ENCODE measurements around the gene PSMG1. TPM values are rescaled to one million over a fixed set of nuclear protein-coding genes. Genes with fewer than 3 reads are reported as not detected.
"Not testable (repeated sequence)": the region's sequence is repeated elsewhere in the genome, so short reads cannot be mapped to it uniquely, and the experiment has no call there.

The PSMG1 gene
- total RNA-seq, 1 donor: 5.8 TPM

DNA sequence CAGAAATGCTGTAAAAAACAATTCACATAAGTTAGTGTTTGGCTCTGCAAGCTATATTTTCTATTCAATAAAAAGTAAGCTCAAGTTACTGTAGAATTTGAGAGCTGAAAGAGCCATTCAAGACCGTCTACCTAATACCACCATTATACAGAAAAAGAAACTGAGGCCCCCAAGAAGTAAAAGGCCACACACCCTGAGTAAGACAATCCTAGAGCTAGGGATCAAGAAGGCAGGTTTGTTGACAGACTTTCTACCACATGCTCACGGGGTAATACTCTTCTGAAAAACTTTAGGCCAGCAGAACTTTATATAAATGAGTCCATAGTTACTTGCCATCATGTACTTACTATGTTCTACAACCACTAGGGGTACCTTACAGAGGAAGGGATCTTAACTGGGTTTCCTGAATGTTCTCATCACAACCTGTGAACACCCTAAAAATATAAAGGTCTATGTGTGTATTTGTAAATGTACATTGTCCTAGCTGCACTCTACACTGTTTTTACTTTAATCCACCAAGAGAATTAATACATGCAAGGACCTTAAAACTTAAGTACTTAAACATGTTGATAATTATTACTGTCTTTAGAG, 2.7 kb downstream of the PSMG1 start:
- Histone ChIP-seq H3K4me3 (ENCODE audit: low read length) (no peak overlapping the region), H3K9me3 (ENCODE audit: low read depth, low read length) (no peaks in the 10 kb centered on the region), H3K4me1 (ENCODE audit: insufficient read depth, low read length) (peaks cover 17% of the 10 kb centered on the region), H3K27me3 (ENCODE audit: insufficient read depth, low read length) (no peaks in the 10 kb centered on the region)

DNA sequence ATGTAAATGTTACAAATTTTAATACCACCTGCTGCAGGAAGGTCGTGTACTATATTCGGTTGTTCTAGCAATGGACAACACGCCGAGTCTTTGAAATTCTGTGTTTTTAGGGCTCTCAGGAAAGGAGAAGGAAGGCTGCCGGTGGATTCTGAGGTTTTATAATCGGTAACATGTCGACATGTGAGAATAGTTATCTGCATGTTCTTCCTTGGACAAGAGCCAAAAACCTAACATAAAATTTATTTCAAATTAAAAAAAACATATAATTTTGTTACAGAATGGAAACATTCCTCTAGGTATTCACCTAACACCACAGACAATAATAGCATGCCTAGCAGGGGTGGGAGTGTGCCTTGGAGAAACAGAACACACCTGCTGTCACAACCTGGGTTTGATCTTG, 4.8 kb downstream of the PSMG1 start:
- no peaks in the 10 kb centered on the region for H3K27me3 ChIP-seq (ENCODE audit: insufficient read depth, low read length)
- H3K4me1 ChIP-seq (ENCODE audit: insufficient read depth, low read length): peaks cover 12% of the 10 kb centered on the region
- H3K4me3 ChIP-seq (ENCODE audit: low read length): no peak overlapping the region
- no peaks in the 10 kb centered on the region for H3K9me3 ChIP-seq (ENCODE audit: low read depth, low read length)

DNA sequence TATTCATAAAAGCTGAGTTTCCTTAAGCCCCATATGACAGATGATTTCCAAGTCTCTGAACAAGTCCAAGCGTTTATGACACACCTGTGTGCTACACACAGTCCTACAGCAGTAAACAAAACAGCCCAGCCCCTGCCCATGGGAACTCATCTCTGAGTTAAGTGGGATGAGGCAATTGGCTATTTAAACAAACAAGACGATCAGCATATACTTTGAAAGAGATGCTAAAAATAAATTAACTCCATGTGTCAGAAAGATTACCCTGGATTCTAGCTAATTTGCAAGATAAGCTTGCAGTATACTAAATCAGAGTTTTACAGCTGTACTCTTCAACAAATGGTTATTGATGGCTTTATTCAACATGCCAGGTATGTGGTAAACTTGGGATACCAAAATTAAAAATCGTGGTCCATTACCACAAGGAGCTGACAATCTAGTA, 7.0 kb downstream of the PSMG1 start:
- no peaks in the 10 kb centered on the region for H3K4me1 ChIP-seq (ENCODE audit: insufficient read depth, low read length)
- H3K4me3 ChIP-seq (ENCODE audit: low read length): no peak overlapping the region
- no peaks in the 10 kb centered on the region for H3K9me3 ChIP-seq (ENCODE audit: low read depth, low read length)
- no peaks in the 10 kb centered on the region for H3K27me3 ChIP-seq (ENCODE audit: insufficient read depth, low read length)

DNA sequence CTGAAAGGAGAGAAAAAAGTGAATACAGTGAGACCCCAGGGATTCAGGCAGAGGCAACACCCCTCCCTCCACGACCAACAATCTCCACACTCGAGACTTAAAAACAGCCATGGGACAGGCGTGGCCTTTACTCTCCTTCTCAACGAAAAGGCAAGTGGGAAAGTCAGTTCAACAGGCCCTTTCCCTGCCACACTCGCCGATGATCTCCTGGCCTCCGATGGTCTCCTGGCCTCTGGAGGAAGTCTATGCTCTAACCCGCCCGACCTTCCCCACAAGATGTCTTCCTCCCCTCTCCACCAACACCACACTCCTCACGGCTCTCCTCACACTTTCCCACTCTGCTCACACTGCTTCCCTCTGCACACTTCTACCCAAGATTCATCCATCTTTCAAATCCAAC, 7.6 kb downstream of the PSMG1 start:
- H3K9me3 ChIP-seq (ENCODE audit: low read depth, low read length): no peaks in the 10 kb centered on the region
- no peaks in the 10 kb centered on the region for H3K4me1 ChIP-seq (ENCODE audit: insufficient read depth, low read length)
- H3K27me3 ChIP-seq (ENCODE audit: insufficient read depth, low read length): no peaks in the 10 kb centered on the region
- H3K4me3 ChIP-seq (ENCODE audit: low read length): no peak overlapping the region

DNA sequence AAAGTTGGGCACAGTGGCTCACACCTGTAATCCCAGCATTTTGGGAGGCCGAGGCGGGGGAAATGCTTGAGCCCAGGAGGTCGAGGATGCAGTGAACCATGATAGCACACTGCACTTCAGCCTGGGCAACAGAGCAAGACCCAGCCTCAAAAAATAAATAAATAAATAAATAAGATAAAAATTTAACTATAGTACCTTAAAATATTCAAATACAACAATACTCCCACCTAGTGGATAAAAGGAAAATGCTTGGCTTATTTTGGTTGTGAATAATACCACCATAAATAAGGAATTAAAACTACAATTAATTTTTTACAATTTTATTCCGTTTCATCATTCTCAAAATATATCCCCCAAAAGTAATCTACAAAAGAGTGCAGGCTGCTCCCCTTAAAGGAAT, 8.1 kb downstream of the PSMG1 start:
- H3K4me1 ChIP-seq (ENCODE audit: insufficient read depth, low read length): no peaks in the 10 kb centered on the region
- no peak overlapping the region for H3K4me3 ChIP-seq (ENCODE audit: low read length)
- H3K27me3 ChIP-seq (ENCODE audit: insufficient read depth, low read length): no peaks in the 10 kb centered on the region
- H3K9me3 ChIP-seq (ENCODE audit: low read depth, low read length): no peaks in the 10 kb centered on the region

DNA sequence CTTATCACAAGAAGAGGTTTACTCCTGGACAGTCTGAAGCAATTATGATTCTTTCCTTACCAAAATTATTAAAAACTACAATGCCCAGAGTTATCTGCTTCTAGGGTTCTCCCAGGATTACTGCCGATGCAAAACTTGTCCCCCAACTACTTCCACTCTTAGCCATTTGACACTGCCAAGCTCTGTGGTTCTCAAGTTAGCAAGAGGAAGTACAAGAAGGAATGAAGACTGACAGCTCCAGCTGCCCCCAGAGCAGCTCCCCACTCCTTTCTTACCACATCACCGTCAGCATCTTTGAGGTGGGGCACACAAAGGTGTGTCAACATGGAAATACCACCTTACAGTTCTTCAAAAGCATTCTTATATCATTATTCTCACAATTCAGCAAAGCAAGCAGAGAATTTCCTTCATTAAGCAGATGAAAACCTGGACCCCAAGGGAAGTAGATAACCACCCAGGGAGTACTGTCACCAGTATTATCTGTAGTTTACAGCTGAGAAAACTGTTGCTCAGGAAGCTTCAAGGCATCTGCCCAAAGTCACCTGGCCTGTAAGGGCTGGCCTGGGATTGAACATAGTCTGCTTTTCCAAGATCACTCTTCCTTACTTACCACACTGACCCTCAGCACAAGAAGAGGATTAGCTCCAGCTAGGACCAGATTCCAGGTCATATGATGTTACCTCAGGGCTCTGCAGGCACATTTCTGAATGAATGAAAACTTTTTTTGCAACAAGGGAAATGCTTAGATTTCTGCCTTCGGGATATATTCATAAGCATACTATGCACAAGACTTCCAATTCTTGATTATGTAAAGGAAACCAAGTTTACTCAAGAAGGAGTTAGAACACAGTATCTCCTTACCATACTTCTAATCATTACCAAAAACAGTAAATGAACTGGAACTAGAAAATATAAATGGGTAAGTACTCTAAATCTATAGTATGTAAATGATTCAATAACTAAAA, 9.3 kb downstream of the PSMG1 start:
- Histone ChIP-seq H3K27me3 (ENCODE audit: insufficient read depth, low read length) (no peaks in the 10 kb centered on the region), H3K9me3 (ENCODE audit: low read depth, low read length) (no peaks in the 10 kb centered on the region), H3K4me1 (ENCODE audit: insufficient read depth, low read length) (no peaks in the 10 kb centered on the region), H3K4me3 (ENCODE audit: low read length) (no peak overlapping the region)

DNA sequence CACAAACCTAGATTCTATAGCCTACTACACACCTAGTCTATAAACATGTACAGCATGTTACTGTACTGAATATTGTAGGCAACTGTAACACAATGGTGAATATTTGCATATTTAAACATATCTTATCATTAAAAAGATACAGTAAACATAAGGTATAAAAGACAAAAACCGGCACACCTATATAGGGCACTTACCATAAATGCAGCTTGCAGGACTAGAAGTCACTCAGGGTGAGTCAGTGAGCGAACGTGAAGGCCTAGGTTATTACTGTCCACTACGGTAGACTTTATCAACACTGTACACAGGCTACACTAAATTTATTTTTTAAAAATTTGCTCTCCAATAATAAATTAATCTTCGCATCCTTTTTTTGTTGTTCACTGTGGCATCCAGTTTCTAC, 13.3 kb downstream of the PSMG1 start:
- Histone ChIP-seq H3K9me3 (ENCODE audit: low read depth, low read length) (no peaks in the 10 kb centered on the region), H3K27me3 (ENCODE audit: insufficient read depth, low read length) (peaks cover under 1% of the 10 kb centered on the region), H3K4me1 (ENCODE audit: insufficient read depth, low read length) (no peaks in the 10 kb centered on the region), H3K4me3 (ENCODE audit: low read length) (no peak overlapping the region)

DNA sequence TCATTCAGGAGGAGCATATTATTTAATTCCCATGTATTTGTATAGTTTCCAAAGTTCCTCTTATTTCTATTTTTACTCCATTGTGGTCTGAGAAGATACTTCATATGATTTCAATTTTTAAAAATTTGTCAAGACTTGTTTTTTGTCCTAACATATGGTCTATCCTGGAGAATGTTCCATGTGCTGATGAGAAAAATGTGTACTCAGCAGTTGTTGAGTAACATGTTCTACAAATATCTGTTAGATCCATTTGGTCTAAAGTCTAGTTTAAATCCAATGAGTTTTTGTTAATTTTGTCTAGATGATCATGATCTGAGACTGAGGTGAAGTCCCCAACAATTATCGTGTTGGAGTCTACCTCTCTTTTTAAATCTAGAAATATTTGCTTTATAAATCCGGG, 14.5 kb downstream of the PSMG1 start:
- H3K4me3 ChIP-seq (ENCODE audit: low read length): no peak overlapping the region
- H3K4me1 ChIP-seq (ENCODE audit: insufficient read depth, low read length): no peaks in the 10 kb centered on the region
- H3K9me3 ChIP-seq (ENCODE audit: low read depth, low read length): no peaks in the 10 kb centered on the region
- peaks cover 2% of the 10 kb centered on the region for H3K27me3 ChIP-seq (ENCODE audit: insufficient read depth, low read length)

DNA sequence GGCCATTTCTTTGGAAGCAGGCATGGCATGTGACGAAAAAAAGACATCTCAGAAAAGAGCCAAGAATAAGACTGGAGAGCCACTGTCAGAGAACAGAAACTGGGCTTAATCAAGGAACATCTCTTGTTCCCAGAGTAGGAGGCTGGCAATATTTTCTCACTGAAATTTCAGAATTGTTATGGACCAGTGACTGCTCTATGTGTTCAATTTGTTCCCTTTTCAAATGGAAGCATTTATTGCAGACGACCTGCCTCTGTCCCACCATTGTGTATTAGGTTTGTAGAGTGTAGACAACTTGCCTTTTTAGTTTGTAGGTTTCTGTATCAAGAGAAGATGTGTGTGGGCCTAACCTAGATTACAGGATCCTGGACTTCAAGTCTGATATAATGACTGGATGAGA, 18.7 kb downstream of the PSMG1 start:
- H3K27me3 ChIP-seq (ENCODE audit: insufficient read depth, low read length): peaks cover 2% of the 10 kb centered on the region
- no peaks in the 10 kb centered on the region for H3K9me3 ChIP-seq (ENCODE audit: low read depth, low read length)
- H3K4me3 ChIP-seq (ENCODE audit: low read length): no peak overlapping the region
- H3K4me1 ChIP-seq (ENCODE audit: insufficient read depth, low read length): no peaks in the 10 kb centered on the region

DNA sequence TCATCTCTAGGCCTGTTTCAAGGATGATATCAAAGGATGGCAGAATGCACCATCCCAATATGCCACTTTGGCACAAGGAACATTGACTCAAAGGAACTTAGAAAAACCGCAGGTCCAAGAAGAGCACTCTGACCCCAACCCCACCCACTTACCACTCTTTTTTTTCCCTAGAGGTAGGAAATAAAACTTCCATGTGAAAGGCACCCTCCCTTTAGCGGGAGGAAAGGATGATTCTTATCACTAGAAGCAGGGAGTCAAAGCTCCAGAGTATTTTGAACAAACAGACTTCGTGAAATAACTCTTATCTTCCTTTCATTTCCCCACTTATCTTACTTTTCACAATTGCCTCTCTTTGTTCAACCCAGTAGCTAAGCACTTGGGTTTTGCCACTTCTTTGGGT, 22.2 kb downstream of the PSMG1 start:
- peaks cover 2% of the 10 kb centered on the region for H3K27me3 ChIP-seq (ENCODE audit: insufficient read depth, low read length)
- H3K4me3 ChIP-seq (ENCODE audit: low read length): no peak overlapping the region
- H3K9me3 ChIP-seq (ENCODE audit: low read depth, low read length): no peaks in the 10 kb centered on the region
- no peaks in the 10 kb centered on the region for H3K4me1 ChIP-seq (ENCODE audit: insufficient read depth, low read length)

DNA sequence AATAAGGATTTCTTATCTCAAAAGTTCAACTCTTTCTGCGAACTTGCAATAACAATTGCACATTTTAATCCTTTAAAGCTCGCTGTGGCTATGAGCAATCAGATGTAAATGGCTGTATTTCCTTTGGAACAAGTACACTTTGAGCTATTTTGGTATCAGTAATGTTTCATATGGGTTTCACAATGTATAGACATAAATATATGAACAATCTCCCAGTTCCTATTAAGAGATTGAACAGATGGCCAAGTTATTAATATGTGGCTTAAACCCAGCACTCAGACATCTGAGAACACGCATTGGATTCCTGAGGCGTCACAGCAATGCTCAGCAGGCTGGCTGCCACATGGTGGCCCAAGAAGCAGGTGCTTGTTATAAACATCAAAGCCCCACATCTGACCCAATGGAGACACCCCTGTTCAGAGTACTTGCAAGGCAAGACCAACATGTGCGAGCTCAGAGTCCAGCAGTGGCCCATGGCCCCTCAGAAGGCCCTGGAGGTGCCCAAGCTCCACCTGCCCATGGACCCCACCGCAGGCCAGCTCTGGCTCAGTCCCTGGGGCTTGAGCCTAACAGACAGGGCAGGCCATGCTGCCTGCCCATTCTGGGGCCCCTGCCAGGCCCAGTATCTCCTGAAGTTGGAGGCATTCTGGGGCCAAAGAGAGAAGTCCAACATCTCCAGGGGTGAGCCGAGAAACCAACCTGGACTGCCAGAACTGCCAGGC, 23.7 kb downstream of the PSMG1 start:
- Histone ChIP-seq H3K27me3 (ENCODE audit: insufficient read depth, low read length) (no peaks in the 10 kb centered on the region), H3K4me3 (ENCODE audit: low read length) (no peak overlapping the region), H3K9me3 (ENCODE audit: low read depth, low read length) (no peaks in the 10 kb centered on the region), H3K4me1 (ENCODE audit: insufficient read depth, low read length) (no peaks in the 10 kb centered on the region)

DNA sequence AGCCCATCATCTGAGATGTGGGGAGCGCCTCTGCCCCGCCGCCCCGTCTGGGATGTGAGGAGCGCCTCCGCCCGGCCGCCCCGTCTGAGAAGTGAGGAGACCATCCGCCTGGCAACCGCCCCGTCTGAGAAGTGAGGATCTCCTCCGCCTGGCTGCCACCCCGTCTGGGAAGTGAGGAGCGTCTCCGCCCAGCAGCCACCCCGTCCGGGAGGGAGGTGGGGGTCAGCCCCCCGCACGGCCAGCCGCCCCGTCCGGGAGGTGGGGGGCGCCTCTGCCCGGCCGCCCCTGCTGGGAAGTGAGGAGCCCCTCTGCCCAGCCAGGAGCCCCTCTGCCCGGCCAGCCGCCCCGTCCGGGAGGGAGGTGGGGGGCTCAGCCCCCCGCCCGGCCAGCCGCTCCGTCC, 26.0 kb downstream of the PSMG1 start:
- H3K9me3 ChIP-seq (ENCODE audit: low read depth, low read length); H3K4me3 ChIP-seq (ENCODE audit: low read length); H3K4me1 ChIP-seq (ENCODE audit: insufficient read depth, low read length); H3K27me3 ChIP-seq (ENCODE audit: insufficient read depth, low read length): not testable (repeated sequence)

DNA sequence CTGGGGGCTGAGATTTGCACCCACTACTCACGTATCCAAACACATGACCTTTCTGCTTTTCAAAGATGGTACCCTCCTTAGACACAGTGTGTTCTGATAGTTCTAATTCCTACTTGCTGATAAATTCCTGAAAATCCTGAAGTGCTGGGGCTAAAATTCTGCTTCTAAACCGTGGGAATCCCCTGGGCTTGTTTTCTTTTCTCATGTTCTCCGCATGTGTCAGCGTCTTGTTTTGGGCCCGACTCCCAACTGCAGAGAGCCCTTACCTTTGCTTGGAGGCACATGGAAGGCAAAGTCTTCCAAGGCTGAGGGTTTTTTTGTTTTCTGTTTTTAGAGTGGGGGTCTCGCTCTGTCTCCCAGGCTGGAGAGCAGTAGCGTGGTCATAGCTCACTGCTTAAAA, 27.2 kb downstream of the PSMG1 start:
- H3K4me3 ChIP-seq (ENCODE audit: low read length): no peak overlapping the region
- H3K9me3 ChIP-seq (ENCODE audit: low read depth, low read length): no peaks in the 10 kb centered on the region
- H3K4me1 ChIP-seq (ENCODE audit: insufficient read depth, low read length): no peaks in the 10 kb centered on the region
- H3K27me3 ChIP-seq (ENCODE audit: insufficient read depth, low read length): no peaks in the 10 kb centered on the region

DNA sequence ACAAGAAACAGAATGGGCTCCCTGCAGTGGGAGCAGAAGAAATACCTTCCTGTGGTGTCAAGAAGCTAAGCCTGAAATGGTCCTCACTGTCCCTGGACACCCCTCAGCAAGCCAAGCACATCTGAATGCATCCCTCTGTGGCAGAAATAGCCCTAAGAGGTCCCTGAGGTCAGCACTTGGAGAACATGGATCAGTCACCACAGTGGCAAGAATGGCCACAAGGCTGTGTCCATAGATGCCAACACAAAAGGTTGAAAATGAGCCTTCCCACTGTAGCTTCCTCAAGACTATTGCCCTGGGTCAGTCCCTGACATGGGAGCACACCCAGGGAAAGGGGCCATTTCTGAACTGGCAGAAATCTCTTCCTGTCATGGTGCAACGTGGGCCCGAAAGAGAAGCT, 27.7 kb downstream of the PSMG1 start:
- H3K9me3 ChIP-seq (ENCODE audit: low read depth, low read length): no peaks in the 10 kb centered on the region
- H3K27me3 ChIP-seq (ENCODE audit: insufficient read depth, low read length): no peaks in the 10 kb centered on the region
- H3K4me1 ChIP-seq (ENCODE audit: insufficient read depth, low read length): no peaks in the 10 kb centered on the region
- H3K4me3 ChIP-seq (ENCODE audit: low read length): no peak overlapping the region

DNA sequence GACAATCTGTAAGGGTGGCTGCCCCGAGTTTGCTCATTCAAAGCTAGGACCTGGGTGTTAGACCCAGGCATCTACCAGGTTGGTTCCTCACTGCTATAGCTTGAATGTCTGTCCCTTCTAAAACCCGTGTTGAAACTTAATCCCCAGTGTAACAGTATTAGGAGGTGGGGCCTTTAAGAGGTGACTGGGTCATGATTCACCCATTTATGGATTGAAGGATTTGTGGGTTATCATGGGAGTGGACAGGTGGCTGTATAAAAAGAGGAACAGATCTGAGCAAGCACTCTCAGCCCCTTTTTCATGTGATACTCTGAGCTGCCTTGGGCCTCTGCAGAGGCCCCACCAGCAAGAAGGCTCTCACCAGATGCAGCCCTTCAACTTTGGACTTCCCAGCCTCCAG, 29.4 kb downstream of the PSMG1 start:
- Histone ChIP-seq H3K4me1 (ENCODE audit: insufficient read depth, low read length) (no peaks in the 10 kb centered on the region), H3K27me3 (ENCODE audit: insufficient read depth, low read length) (no peaks in the 10 kb centered on the region), H3K4me3 (ENCODE audit: low read length) (no peak overlapping the region), H3K9me3 (ENCODE audit: low read depth, low read length) (no peaks in the 10 kb centered on the region)

All from mononuclear cell (primary cell).